ENCODE measurements around the gene PLOD1. TPM values are rescaled to one million over a fixed set of nuclear protein-coding genes. Genes with fewer than 3 reads are reported as not detected.

Gene PLOD1
- total RNA-seq = 10 to 100 TPM; 28.8 to 56.3 (median 41.2) TPM

DNA sequence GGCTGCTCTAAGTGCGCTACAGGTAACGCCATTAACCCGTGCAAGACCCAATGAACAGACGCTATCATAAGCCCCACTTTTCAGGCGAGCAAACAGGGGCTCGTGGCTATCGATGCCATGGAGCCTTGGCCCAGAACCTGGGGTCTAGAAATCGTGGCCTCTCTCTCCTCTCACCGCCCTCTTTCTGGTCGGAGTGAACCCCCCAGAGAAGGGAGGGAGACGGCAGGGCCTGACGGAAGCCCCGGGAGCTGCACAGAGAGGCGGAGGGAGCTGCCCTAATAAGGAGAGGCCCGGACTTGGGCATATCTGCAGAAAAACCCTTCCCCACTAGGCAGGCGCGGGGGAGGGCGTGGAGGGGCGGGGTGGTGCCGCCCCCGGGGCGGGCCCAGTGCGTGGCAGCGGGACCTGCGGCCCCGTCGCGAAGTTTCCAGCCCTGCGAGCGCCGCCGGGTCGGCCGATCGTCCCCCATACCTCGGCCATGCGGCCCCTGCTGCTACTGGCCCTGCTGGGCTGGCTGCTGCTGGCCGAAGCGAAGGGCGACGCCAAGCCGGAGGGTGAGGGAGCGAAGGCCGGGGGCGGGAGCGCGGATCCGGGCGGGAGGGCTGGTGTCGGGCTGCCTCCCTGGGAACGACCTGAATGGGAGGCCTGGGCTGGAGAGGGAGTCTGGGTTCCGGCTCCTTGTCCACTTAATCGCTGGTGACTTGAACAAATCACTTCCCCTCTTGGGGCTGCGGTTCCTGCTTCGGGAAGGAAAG, at the start of gene PLOD1:
TSS of gene PLOD1 (plus strand) at position 416 of the 755 bp plus-strand sequence. CDS start at position 479, 63 bp downstream.
- no peaks in the 10 kb centered on the region for H3K9me3 ChIP-seq
- TF ChIP-seq EP300 (IDR thresholded peaks at IDR 0.05; ENCODE audit: low read depth) (no peak), POLR2AphosphoS5 (IDR thresholded peaks at IDR 0.05) (peak; percentile 57 to 78 (median 72)), CTCF (IDR thresholded peaks at IDR 0.05) (no peak), POLR2A (IDR thresholded peaks at IDR 0.05) (peak; percentile 47)
- peak within 1 kb of the TSS; percentile 85 to 92 (median 86) for H3K27ac ChIP-seq
- H3K27me3 ChIP-seq = no peaks in the 10 kb centered on the region
- no peaks in the 10 kb centered on the region for H3K36me3 ChIP-seq
- in situ Hi-C loops (cut with MboI; ENCODE audit: low pct_ligation_motif_present in 1 of 4, low pct_unique_long_range_greater_than_20kb in 1 of 4, low sequenced_read_pairs in 3 of 4) (no loop called here), intact Hi-C loops (cut with DNase I; ENCODE audit: low total_unique reads) (no loop called here)
- DNase-seq = peak; percentile 92
- H3K4me3 ChIP-seq = peak within 1 kb of the TSS; percentile 35 to 79 (median 61)
- 1% methylated on average over 33 of the region's 55 CpGs; no CpG with 5 or more reads in 1 of the 2 donors for WGBS, 2 donors (ENCODE audit: low coverage in 1 of 2)
- H3K4me1 ChIP-seq = peaks cover 9 to 40% (median 34%) of the 10 kb centered on the region in 4 donors

- WGBS, 2 donors (ENCODE audit: low coverage in 1 of 2) = 76% methylated on average over 6 of the region's 6 CpGs; no CpG with 5 or more reads in 1 of the 2 donors
- H3K27me3 ChIP-seq = no peaks in the 10 kb centered on the region
- no peaks in the 10 kb centered on the region for H3K36me3 ChIP-seq
- peaks cover 0 to 3% (median 0%) of the 10 kb centered on the region in 4 donors for H3K4me1 ChIP-seq
- TF ChIP-seq EP300 (IDR thresholded peaks at IDR 0.05; ENCODE audit: low read depth) (no peak), POLR2A (IDR thresholded peaks at IDR 0.05) (no peak), POLR2AphosphoS5 (IDR thresholded peaks at IDR 0.05) (no peak), CTCF (IDR thresholded peaks at IDR 0.05) (no peak)
- no peak overlapping the region for H3K27ac ChIP-seq
- H3K4me3 ChIP-seq = no peak overlapping the region
- DNase-seq = no peak
- no peaks in the 10 kb centered on the region for H3K9me3 ChIP-seq
- in situ Hi-C loops (cut with MboI; ENCODE audit: low pct_ligation_motif_present in 1 of 4, low pct_unique_long_range_greater_than_20kb in 1 of 4, low sequenced_read_pairs in 3 of 4) = no loop called here
- intact Hi-C loops (cut with DNase I; ENCODE audit: low total_unique reads) = no loop called here
Observed at GRCh38 chr1:11885916-11886315, 48.6 kb upstream of the PLOD1 start.

DNA sequence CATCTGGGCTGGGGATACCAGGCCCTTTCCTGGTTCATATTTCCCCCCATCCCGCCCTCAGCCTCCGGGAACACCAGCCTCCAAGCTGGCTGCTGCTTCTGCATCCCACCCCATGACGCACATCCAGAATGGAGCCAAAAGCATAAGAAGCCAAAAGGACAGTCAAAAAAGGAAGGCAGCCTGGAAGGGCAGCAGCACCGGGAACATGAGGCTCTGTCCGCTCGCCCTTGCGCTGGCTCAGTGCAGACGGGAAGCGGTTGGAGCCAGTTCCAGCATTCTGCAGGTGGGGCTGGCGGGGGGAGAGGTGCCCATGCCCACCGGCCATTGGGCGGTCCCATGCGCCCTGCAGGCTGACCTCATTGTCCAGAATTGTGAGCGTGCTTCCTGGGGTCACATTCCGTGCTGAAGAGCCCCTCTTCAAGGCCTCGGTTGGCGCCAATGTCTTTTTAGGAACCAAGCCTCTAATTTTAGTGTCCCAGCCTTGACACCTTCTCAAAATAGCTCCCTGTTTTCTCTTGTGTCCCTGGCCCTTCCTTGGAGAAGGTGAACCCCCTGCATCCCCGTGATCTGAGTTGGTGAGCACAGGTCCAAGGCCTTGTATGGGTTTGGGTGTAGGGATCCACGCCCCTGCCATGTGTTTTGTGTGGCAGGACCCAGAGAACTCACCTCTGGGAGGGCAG, 47.4 kb upstream of the PLOD1 start:
- peaks cover 0 to 3% (median 0%) of the 10 kb centered on the region in 4 donors for H3K4me1 ChIP-seq
- TF ChIP-seq POLR2AphosphoS5 (IDR thresholded peaks at IDR 0.05) (no peak), EP300 (IDR thresholded peaks at IDR 0.05; ENCODE audit: low read depth) (no peak), CTCF (IDR thresholded peaks at IDR 0.05) (no peak), POLR2A (IDR thresholded peaks at IDR 0.05) (no peak)
- no peak overlapping the region for H3K27ac ChIP-seq
- DNase-seq = no peak
- intact Hi-C loops (cut with DNase I; ENCODE audit: low total_unique reads) (no loop called here), in situ Hi-C loops (cut with MboI; ENCODE audit: low pct_ligation_motif_present in 1 of 4, low pct_unique_long_range_greater_than_20kb in 1 of 4, low sequenced_read_pairs in 3 of 4) (no loop called here)
- H3K4me3 ChIP-seq = no peak overlapping the region
- WGBS, 2 donors (ENCODE audit: low coverage in 1 of 2) = 83% methylated on average over 19 of the region's 19 CpGs; no CpG with 5 or more reads in 1 of the 2 donors
- H3K27me3 ChIP-seq = peaks cover 3% of the 10 kb centered on the region
- no peaks in the 10 kb centered on the region for H3K9me3 ChIP-seq
- H3K36me3 ChIP-seq = no peaks in the 10 kb centered on the region

GRCh38 chr1:11887666-11888007, 46.9 kb upstream of the PLOD1 start:
- in situ Hi-C loops (cut with MboI; ENCODE audit: low pct_ligation_motif_present in 1 of 4, low pct_unique_long_range_greater_than_20kb in 1 of 4, low sequenced_read_pairs in 3 of 4) (no loop called here), intact Hi-C loops (cut with DNase I; ENCODE audit: low total_unique reads) (no loop called here)
- Histone ChIP-seq H3K27me3 (peaks cover 8% of the 10 kb centered on the region), H3K27ac (no peak overlapping the region), H3K36me3 (no peaks in the 10 kb centered on the region), H3K4me3 (no peak overlapping the region), H3K9me3 (no peaks in the 10 kb centered on the region), H3K4me1 (peaks cover 0 to 3% (median 0%) of the 10 kb centered on the region in 4 donors)
- 58% methylated on average over 7 of the region's 7 CpGs; no CpG with 5 or more reads in 1 of the 2 donors for WGBS, 2 donors (ENCODE audit: low coverage in 1 of 2)
- no peak for TF ChIP-seq POLR2AphosphoS5 (IDR thresholded peaks at IDR 0.05)
- no peak for TF ChIP-seq POLR2A (IDR thresholded peaks at IDR 0.05)
- TF ChIP-seq EP300 (IDR thresholded peaks at IDR 0.05; ENCODE audit: low read depth) = no peak
- no peak for TF ChIP-seq CTCF (IDR thresholded peaks at IDR 0.05)
- DNase-seq = no peak

Data from transverse colon (tissue), 4 donors.